Body of pancreas (tissue), 4 donors: ENCODE data around the gene RPL3.

Source experiments
- POLR2A ChIP-seq, 3 donors: fragments of 450-650 bp; IDR thresholded peaks; one replicate each; pipeline ENCODE4 v1.6.1; 2016; ENCODE audit warnings: antibody characterized with exemption in 3 of 3, mild to moderate bottlenecking in 2 of 3
- TF ChIP-seq, protein P1 (sequence below), 7 experiments: fragments of 450-650 bp in 4 of 7; fragments of 200-600 bp in 3 of 7; sonication (generic) in 3 of 7; IDR thresholded peaks; one replicate each; pipeline ENCODE4 v1.5.1; 2016 to 2019; ENCODE audit warnings: antibody characterized with exemption in 7 of 7

DNA sequence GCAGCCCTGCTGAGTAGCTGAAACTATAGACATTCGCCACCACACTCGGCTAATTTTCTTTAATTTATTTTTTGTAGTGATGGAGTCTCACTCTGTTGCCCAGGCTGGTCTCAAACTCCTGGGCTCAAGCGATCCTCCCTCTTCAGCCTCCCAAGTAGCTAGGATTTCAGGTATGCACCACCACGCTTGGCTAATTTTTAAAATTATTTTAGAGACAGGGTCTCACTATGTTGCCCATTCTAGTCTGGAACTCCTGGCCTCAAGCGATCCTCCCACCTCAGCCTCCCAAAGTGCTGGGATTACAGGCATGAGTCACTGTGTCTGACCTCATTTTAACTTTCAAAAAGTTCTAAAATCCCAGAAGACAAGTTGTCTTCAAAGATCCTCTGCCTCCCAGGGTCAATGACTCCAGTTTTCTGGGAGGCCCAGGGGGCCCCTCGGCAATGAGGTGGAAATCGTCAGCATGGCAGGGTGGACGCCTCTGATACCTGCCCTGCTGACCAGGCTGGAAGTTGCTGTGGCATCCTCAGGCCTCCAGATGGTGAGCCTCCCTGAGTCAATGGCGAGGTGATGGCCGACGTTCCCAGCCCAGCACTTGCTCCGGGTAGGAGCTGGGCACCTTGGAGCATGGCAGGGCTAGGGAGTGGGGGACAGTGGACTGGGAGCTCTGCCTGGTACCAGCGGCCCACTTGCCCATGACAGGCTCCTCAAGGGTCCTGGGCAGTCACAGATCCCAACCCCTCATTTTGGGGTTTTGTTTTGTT lies 31.1 kb downstream of the RPL3 start:
- TF ChIP-seq, protein P1, sequence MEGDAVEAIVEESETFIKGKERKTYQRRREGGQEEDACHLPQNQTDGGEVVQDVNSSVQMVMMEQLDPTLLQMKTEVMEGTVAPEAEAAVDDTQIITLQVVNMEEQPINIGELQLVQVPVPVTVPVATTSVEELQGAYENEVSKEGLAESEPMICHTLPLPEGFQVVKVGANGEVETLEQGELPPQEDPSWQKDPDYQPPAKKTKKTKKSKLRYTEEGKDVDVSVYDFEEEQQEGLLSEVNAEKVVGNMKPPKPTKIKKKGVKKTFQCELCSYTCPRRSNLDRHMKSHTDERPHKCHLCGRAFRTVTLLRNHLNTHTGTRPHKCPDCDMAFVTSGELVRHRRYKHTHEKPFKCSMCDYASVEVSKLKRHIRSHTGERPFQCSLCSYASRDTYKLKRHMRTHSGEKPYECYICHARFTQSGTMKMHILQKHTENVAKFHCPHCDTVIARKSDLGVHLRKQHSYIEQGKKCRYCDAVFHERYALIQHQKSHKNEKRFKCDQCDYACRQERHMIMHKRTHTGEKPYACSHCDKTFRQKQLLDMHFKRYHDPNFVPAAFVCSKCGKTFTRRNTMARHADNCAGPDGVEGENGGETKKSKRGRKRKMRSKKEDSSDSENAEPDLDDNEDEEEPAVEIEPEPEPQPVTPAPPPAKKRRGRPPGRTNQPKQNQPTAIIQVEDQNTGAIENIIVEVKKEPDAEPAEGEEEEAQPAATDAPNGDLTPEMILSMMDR (IDR thresholded peaks at IDR 0.05): no peak
- TF ChIP-seq POLR2A (IDR thresholded peaks at IDR 0.05): no peak
